ENCODE measurements around the gene SERPINB1. TPM values are rescaled to one million over a fixed set of nuclear protein-coding genes. Genes with fewer than 3 reads are reported as not detected.

Gene SERPINB1
- total RNA-seq, 2 donors from 2014 or later, result 39.2 to 44.4 TPM

GRCh38 chr6:2873643-2874042 is 32.0 kb upstream of the SERPINB1 start:
- H3K27ac Mint-ChIP-seq, result peak overlapping the region; percentile 84
- no peaks in the 10 kb centered on the region for H3K9me3 ChIP-seq (ENCODE audit: control insufficient read depth, low read length, poor library complexity, severe bottlenecking)
- ATAC-seq, result no peak
- peak overlapping the region; percentile 28 for H3K4me3 Mint-ChIP-seq
- H3K27me3 Mint-ChIP-seq, result no peaks in the 10 kb centered on the region
- DNase-seq, result no peak
- H3K4me1 Mint-ChIP-seq, result peaks cover 45% of the 10 kb centered on the region
- no peaks in the 10 kb centered on the region for H3K36me3 Mint-ChIP-seq (ENCODE audit: low read depth)

- H3K4me1 Mint-ChIP-seq, result peaks cover 35% of the 10 kb centered on the region
- no peaks in the 10 kb centered on the region for H3K27me3 Mint-ChIP-seq
- H3K4me3 Mint-ChIP-seq, result peak overlapping the region; percentile 28
- DNase-seq, result no peak
- peak overlapping the region; percentile 24 for H3K27ac Mint-ChIP-seq
- H3K9me3 ChIP-seq (ENCODE audit: control insufficient read depth, low read length, poor library complexity, severe bottlenecking), result no peaks in the 10 kb centered on the region
- no peaks in the 10 kb centered on the region for H3K36me3 Mint-ChIP-seq (ENCODE audit: low read depth)
- no peak for ATAC-seq
Observed at GRCh38 chr6:2872423-2873358, 31.0 kb upstream of the SERPINB1 start.

GRCh38 chr6:2871953-2872352 is 30.3 kb upstream of the SERPINB1 start:
- H3K9me3 ChIP-seq (ENCODE audit: control insufficient read depth, low read length, poor library complexity, severe bottlenecking), result no peaks in the 10 kb centered on the region
- Mint-ChIP-seq H3K27me3 (no peaks in the 10 kb centered on the region), H3K27ac (peak overlapping the region; percentile 24), H3K4me3 (no peak overlapping the region), H3K36me3 (ENCODE audit: low read depth) (no peaks in the 10 kb centered on the region), H3K4me1 (peaks cover 30% of the 10 kb centered on the region)
- DNase-seq (no peak), ATAC-seq (no peak)

GRCh38 chr6:2871102-2871501 is 29.4 kb upstream of the SERPINB1 start:
- Mint-ChIP-seq H3K27me3 (no peaks in the 10 kb centered on the region), H3K27ac (no peak overlapping the region), H3K4me3 (no peak overlapping the region), H3K36me3 (ENCODE audit: low read depth) (no peaks in the 10 kb centered on the region), H3K4me1 (peaks cover 22% of the 10 kb centered on the region)
- H3K9me3 ChIP-seq (ENCODE audit: control insufficient read depth, low read length, poor library complexity, severe bottlenecking), result no peaks in the 10 kb centered on the region
- ATAC-seq (no peak), DNase-seq (no peak)

GRCh38 chr6:2870046-2870636 is 28.5 kb upstream of the SERPINB1 start:
- Mint-ChIP-seq H3K36me3 (ENCODE audit: low read depth) (no peaks in the 10 kb centered on the region), H3K27ac (no peak overlapping the region), H3K4me3 (no peak overlapping the region), H3K27me3 (no peaks in the 10 kb centered on the region), H3K4me1 (peaks cover 24% of the 10 kb centered on the region)
- no peaks in the 10 kb centered on the region for H3K9me3 ChIP-seq (ENCODE audit: control insufficient read depth, low read length, poor library complexity, severe bottlenecking)
- no peak for DNase-seq
- ATAC-seq, result no peak

- peak overlapping the region; percentile 8 for H3K27ac Mint-ChIP-seq
- DNase-seq (no peak), ATAC-seq (no peak)
- H3K27me3 Mint-ChIP-seq, result no peaks in the 10 kb centered on the region
- peak overlapping the region; percentile 5 for H3K4me3 Mint-ChIP-seq
- no peaks in the 10 kb centered on the region for H3K9me3 ChIP-seq (ENCODE audit: control insufficient read depth, low read length, poor library complexity, severe bottlenecking)
- H3K36me3 Mint-ChIP-seq (ENCODE audit: low read depth), result no peaks in the 10 kb centered on the region
- peaks cover 19% of the 10 kb centered on the region for H3K4me1 Mint-ChIP-seq
Observed at GRCh38 chr6:2868637-2869036, 27.0 kb upstream of the SERPINB1 start.

GRCh38 chr6:2866171-2866846 is 24.6 kb upstream of the SERPINB1 start:
- Mint-ChIP-seq H3K36me3 (ENCODE audit: low read depth) (no peaks in the 10 kb centered on the region), H3K27me3 (no peaks in the 10 kb centered on the region), H3K4me3 (no peak overlapping the region), H3K27ac (peak overlapping the region; percentile 77), H3K4me1 (peaks cover 25% of the 10 kb centered on the region)
- ATAC-seq (no peak), DNase-seq (no peak)
- no peaks in the 10 kb centered on the region for H3K9me3 ChIP-seq (ENCODE audit: control insufficient read depth, low read length, poor library complexity, severe bottlenecking)

GRCh38 chr6:2865694-2866151 is 24.1 kb upstream of the SERPINB1 start:
- DNase-seq (no peak), ATAC-seq (no peak)
- Mint-ChIP-seq H3K4me3 (no peak overlapping the region), H3K4me1 (peaks cover 30% of the 10 kb centered on the region), H3K27me3 (no peaks in the 10 kb centered on the region), H3K36me3 (ENCODE audit: low read depth) (no peaks in the 10 kb centered on the region), H3K27ac (peak overlapping the region; percentile 77)
- H3K9me3 ChIP-seq (ENCODE audit: control insufficient read depth, low read length, poor library complexity, severe bottlenecking), result no peaks in the 10 kb centered on the region

- peak overlapping the region; percentile 77 for H3K27ac Mint-ChIP-seq
Observed at GRCh38 chr6:2865270-2865669, 23.6 kb upstream of the SERPINB1 start.

GRCh38 chr6:2863901-2864300 is 22.2 kb upstream of the SERPINB1 start:
- DNase-seq (no peak), ATAC-seq (no peak)
- Mint-ChIP-seq H3K4me3 (no peak overlapping the region), H3K36me3 (ENCODE audit: low read depth) (no peaks in the 10 kb centered on the region), H3K27ac (peak overlapping the region; percentile 98), H3K4me1 (peaks cover 40% of the 10 kb centered on the region), H3K27me3 (no peaks in the 10 kb centered on the region)
- no peaks in the 10 kb centered on the region for H3K9me3 ChIP-seq (ENCODE audit: control insufficient read depth, low read length, poor library complexity, severe bottlenecking)

More at GRCh38 chr6:2865270-2865669, 23.6 kb upstream of the SERPINB1 start:
- Mint-ChIP-seq H3K4me1 (peaks cover 32% of the 10 kb centered on the region), H3K4me3 (no peak overlapping the region), H3K27me3 (no peaks in the 10 kb centered on the region), H3K36me3 (ENCODE audit: low read depth) (no peaks in the 10 kb centered on the region)
- no peaks in the 10 kb centered on the region for H3K9me3 ChIP-seq (ENCODE audit: control insufficient read depth, low read length, poor library complexity, severe bottlenecking)
- no peak for DNase-seq
- no peak for ATAC-seq

GRCh38 chr6:2862712-2863181 is 21.1 kb upstream of the SERPINB1 start:
- Mint-ChIP-seq H3K4me3 (no peak overlapping the region), H3K27me3 (no peaks in the 10 kb centered on the region), H3K27ac (peak overlapping the region; percentile 98), H3K4me1 (peaks cover 52% of the 10 kb centered on the region), H3K36me3 (ENCODE audit: low read depth) (no peaks in the 10 kb centered on the region)
- ATAC-seq, result no peak
- DNase-seq, result no peak
- no peaks in the 10 kb centered on the region for H3K9me3 ChIP-seq (ENCODE audit: control insufficient read depth, low read length, poor library complexity, severe bottlenecking)

GRCh38 chr6:2861822-2862164 is 20.1 kb upstream of the SERPINB1 start:
- ATAC-seq (no peak), DNase-seq (no peak)
- Mint-ChIP-seq H3K4me1 (peaks cover 61% of the 10 kb centered on the region), H3K36me3 (ENCODE audit: low read depth) (no peaks in the 10 kb centered on the region), H3K27me3 (no peaks in the 10 kb centered on the region), H3K27ac (peak overlapping the region; percentile 98), H3K4me3 (peak overlapping the region; percentile 61)
- H3K9me3 ChIP-seq (ENCODE audit: control insufficient read depth, low read length, poor library complexity, severe bottlenecking), result no peaks in the 10 kb centered on the region

Data from T-helper 17 cell (primary cell).